H1 (cell line): ENCODE measurements around the gene DUS4L. TPM values are rescaled to one million over a fixed set of nuclear protein-coding genes. Genes with fewer than 3 reads are reported as not detected.

ENCODE experiments used
- ASH2L ChIP-seq: fragments of 200-600, 300-600 bp; sonication (generic); IDR thresholded peaks from one replicate; pipeline ENCODE4 v1.7.1; 2017; ENCODE audit warnings: low read length
- HDAC6 ChIP-seq: IDR thresholded peaks from one replicate; pipeline ENCODE4 v1.7.1; 2012; ENCODE audit warnings: low read depth, mild to moderate bottlenecking, inconsistent platforms, low read length, moderate library complexity
- RAD21 ChIP-seq, 2 experiments: IDR thresholded peaks in 1 of 2; conservative IDR thresholded peaks in 1 of 2; 2 replicates each; pipeline ENCODE4 v1.6.1; 2011; ENCODE audit warnings: low read depth in 2 of 2, low read length in 2 of 2, improper control_type of control experiment in 1 of 2, inconsistent platforms in 1 of 2, mild to moderate bottlenecking in 1 of 2, moderate library complexity in 1 of 2
- SAP30 ChIP-seq: fragments of 300-600 bp; sonication (generic); IDR thresholded peaks from 2 replicates; pipeline ENCODE4 v1.7.1; 2012; ENCODE audit warnings: low read length, moderate library complexity, mild to moderate bottlenecking, inconsistent platforms; ENCODE audit not compliant: insufficient read depth, insufficient replicate concordance
- TBP ChIP-seq: IDR thresholded peaks from 2 replicates; pipeline ENCODE4 v1.6.1; 2011; ENCODE audit warnings: low read depth, low read length, improper control_type of control experiment
- TEAD4 ChIP-seq: IDR thresholded peaks from 2 replicates; pipeline ENCODE4 v1.6.1; 2012; ENCODE audit warnings: low read depth, low read length, inconsistent platforms, mixed read lengths
- polyA plus RNA-seq, 7 experiments: library from polyadenylated mRNA; depleted of rRNA in 3 of 7; stranded (reverse) in 5 of 7; unstranded in 2 of 7; fragments of >200 nt in 5 of 7; fragments of 200-250 nt in 2 of 7; gene quantifications; 1 replicate in 5 of 7; 2 replicates in 1 of 7; 4 replicates in 1 of 7; pipeline versions ENCODE4 v1.2.1 to v1.2.3, GENCODE V29; 2011 to 2013; ENCODE audit warnings: missing spikeins in 2 of 7, mixed read lengths in 2 of 7
- total RNA-seq: library from RNA; stranded (reverse); fragmentation: NEBNext Ultra II Directional; extraction: Animal tissue kit (Norgen Biotek cat#: 25700); gene quantifications from 2 replicates; pipeline ENCODE4 v1.2.1, GENCODE V29; 2021

The DUS4L gene
- total and polyA plus RNA-seq, 2 of the 8 experiments (the other 6 are each of a cell fraction or from before 2014, with no cell fraction given), result 6.1 to 11.5 TPM

GRCh38 chr7:107605218-107605815, 41.5 kb downstream of the DUS4L start (continued):
- TF ChIP-seq SAP30 (no peak), ASH2L (no peak), TBP (no peak), RAD21 (IDR thresholded peaks at IDR 0.05 in 1 of 2, conservative IDR thresholded peaks at IDR 0.05 in 1 of 2; ENCODE audit: low read depth in 2 of 2, low read length in 2 of 2) (no peak), HDAC6 (no peak), TEAD4 (no peak)
